HEK293 (cell line): ENCODE results near the gene RAMP1.

Experiments
- ATF2 ChIP-seq: fragments of 450-650 bp; formaldehyde crosslinking; IDR thresholded peaks from 2 replicates; pipeline ENCODE4 v1.5.1; 2016; ENCODE audit warnings: missing biosample characterization, missing genetic modification characterization, low read depth
- HOXA7 ChIP-seq: sonication (generic); formaldehyde crosslinking; IDR thresholded peaks from 2 replicates; pipeline ENCODE4 v1.8.1; 2022; ENCODE audit warnings: missing genetic modification reagents, borderline replicate concordance
- PRDM10 ChIP-seq: fragments of 450-650 bp; formaldehyde crosslinking; IDR thresholded peaks from 2 replicates; pipeline ENCODE4 v1.5.1; 2016; ENCODE audit warnings: missing biosample characterization, missing genetic modification characterization
- TCF7L2 ChIP-seq: IDR thresholded peaks from 2 replicates; pipeline ENCODE4 v1.6.1; 2011; ENCODE audit warnings: low read depth, mild to moderate bottlenecking, inconsistent platforms, low read length, moderate library complexity, borderline replicate concordance
- ZNF133 ChIP-seq: fragments of 450-650 bp; formaldehyde crosslinking; IDR thresholded peaks from 2 replicates; pipeline ENCODE4 v1.5.1; 2016; ENCODE audit warnings: missing biosample characterization, missing genetic modification characterization
- ZNF580 ChIP-seq: fragments of 450-650 bp; formaldehyde crosslinking; IDR thresholded peaks from 2 replicates; pipeline ENCODE4 v1.5.1; 2016; ENCODE audit warnings: missing biosample characterization, missing genetic modification characterization
- ZNF660 ChIP-seq: fragments of 450-650 bp; IDR thresholded peaks from 2 replicates; pipeline ENCODE4 v1.5.1; 2018; ENCODE audit warnings: missing biosample characterization, mild to moderate bottlenecking, missing genetic modification characterization
- ZSCAN18 ChIP-seq: fragments of 450-650 bp; formaldehyde crosslinking; IDR thresholded peaks from 2 replicates; pipeline ENCODE4 v1.5.1; 2016; ENCODE audit warnings: missing biosample characterization, missing genetic modification characterization

GRCh38 chr2:237901932-237902850 is 42.8 kb downstream of the RAMP1 start:
- TF ChIP-seq ATF2 (tag by site-specific recombination) (no peak), ZNF133 (tag by site-specific recombination) (no peak), PRDM10 (tag by site-specific recombination) (no peak), ZSCAN18 (tag by site-specific recombination) (no peak), ZNF660 (tag by site-specific recombination) (no peak), HOXA7 (no peak), ZNF580 (tag by site-specific recombination) (no peak), TCF7L2 (no peak)
